GM12875 (cell line): ENCODE measurements around the gene ARMC2.
"Not testable (repeated sequence)": the region's sequence is repeated elsewhere in the genome, so short reads cannot be mapped to it uniquely, and the experiment has no call there.

Experiments
- H3K4me3 ChIP-seq: one replicate; pipeline ENCODE4 v1.5.1; 2011; ENCODE audit warnings: low read depth, low read length, control low read depth
- TF ChIP-seq, protein P1 (sequence below): IDR thresholded peaks from 2 replicates; pipeline ENCODE4 v1.5.1; 2011; ENCODE audit warnings: low read depth, mild to moderate bottlenecking, control low read depth, inconsistent platforms, low read length, moderate library complexity, borderline replicate concordance; ENCODE audit not compliant: insufficient read depth

ARMC2 gene

GRCh38 chr6:108969776-108970175, 121.6 kb downstream of the ARMC2 start:
- H3K4me3 ChIP-seq, result no peak overlapping the region
- TF ChIP-seq, protein P1, sequence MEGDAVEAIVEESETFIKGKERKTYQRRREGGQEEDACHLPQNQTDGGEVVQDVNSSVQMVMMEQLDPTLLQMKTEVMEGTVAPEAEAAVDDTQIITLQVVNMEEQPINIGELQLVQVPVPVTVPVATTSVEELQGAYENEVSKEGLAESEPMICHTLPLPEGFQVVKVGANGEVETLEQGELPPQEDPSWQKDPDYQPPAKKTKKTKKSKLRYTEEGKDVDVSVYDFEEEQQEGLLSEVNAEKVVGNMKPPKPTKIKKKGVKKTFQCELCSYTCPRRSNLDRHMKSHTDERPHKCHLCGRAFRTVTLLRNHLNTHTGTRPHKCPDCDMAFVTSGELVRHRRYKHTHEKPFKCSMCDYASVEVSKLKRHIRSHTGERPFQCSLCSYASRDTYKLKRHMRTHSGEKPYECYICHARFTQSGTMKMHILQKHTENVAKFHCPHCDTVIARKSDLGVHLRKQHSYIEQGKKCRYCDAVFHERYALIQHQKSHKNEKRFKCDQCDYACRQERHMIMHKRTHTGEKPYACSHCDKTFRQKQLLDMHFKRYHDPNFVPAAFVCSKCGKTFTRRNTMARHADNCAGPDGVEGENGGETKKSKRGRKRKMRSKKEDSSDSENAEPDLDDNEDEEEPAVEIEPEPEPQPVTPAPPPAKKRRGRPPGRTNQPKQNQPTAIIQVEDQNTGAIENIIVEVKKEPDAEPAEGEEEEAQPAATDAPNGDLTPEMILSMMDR, result no peak

- TF ChIP-seq, protein P1, result no peak
- no peak overlapping the region for H3K4me3 ChIP-seq
Measured at GRCh38 chr6:108974201-108974600, 126.0 kb downstream of the ARMC2 start.

DNA sequence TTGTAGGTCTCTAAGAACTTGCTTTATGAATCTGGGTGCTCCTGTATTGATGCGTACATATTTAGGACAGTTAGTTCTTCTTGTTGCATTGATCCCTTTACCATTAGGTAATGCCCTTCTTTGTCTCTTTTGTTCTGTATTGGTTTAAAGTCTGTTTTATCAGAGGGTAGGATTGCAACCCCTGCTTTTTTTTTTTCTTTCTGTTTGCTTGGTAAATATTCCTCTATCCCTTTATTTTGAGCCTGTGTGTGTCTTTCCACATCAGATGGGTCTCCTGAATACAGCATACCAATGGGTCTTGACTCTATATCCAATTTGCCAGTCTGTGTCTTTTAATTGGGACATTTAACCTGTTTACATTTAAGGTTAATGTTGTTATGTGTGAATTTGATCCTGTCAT, 130.4 kb downstream of the ARMC2 start:
- not testable (repeated sequence) for H3K4me3 ChIP-seq

GRCh38 chr6:108982154-108983113, 134.2 kb downstream of the ARMC2 start:
- TF ChIP-seq, protein P1, result no peak
- no peak overlapping the region for H3K4me3 ChIP-seq

DNA sequence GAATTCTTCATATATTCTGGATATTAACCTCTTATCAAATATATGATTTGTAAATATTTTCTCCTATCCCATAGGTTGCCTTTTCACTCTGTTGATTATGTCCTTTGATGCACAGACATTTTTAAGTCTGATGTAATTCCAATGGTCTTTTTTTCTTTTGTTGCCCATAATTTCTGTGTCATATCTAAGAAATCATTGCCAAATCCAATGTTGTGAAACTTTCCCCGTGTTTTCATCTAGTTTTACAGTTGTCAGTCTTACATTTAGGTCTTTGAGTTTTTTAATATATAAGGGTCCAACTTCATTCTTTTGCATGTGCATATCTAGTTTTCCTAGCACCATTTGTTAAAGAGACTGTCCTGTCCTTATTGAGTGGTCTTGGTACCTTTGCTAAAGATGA, 134.9 kb downstream of the ARMC2 start:
- TF ChIP-seq, protein P1, result no peak
- H3K4me3 ChIP-seq, result no peak overlapping the region

DNA sequence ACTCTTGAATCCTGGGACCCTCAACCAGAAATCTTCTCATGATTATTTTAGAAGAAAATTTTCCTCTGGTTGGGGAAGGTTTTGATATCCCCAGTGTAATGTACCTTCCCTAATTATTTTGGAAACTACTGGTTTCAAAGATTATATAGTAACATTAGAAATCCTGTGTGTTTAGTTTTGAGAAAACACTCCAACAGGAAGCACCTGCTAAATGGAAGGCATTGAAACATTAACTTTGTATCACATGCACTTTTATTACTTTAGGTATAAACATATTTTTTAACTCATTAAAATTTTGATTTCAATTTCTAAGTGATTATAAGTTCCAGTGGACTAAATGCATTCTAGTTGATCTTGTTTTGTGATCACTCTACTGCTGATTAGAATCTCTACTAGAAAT, 137.1 kb downstream of the ARMC2 start:
- H3K4me3 ChIP-seq, result no peak overlapping the region
- TF ChIP-seq, protein P1, result no peak

DNA sequence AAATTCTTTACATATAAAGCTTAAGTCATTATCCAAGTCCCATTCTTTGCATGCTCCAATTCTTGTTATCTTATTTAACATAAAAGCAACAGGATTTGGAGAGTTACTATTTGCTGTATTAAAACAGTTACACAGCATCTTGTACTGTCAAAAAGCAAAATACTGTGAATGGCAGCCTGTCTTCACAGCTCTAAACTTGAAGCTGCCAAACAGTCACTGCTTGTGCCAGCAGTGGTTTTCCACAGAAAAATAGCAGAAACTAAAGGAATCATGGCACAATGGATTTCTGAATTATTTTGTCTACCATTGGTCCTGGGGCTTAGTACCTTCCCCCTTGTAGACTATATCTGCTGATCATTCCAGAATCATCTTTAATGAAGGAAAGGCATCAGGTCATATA, 138.9 kb downstream of the ARMC2 start:
- TF ChIP-seq, protein P1, result no peak
- H3K4me3 ChIP-seq, result no peak overlapping the region

DNA sequence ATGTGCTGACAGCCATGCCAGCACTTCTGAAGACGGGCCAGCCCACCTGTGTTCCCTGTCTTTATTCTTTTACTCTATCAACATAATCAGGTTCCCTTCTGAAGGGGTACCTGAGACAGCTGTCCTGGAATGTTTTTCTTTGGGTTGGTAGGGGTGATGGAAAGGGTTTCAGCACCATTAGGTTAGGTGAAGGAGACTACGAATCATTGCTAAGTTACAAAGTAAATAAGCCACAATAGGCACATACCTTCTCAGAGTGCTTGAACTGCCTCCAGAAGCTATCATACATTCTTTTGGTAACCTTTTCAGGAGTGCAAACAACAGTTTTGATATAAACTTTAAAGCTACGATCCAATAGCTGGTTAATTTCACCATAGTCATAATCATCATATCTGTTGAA, 140.1 kb downstream of the ARMC2 start:
- TF ChIP-seq, protein P1, result no peak
- no peak overlapping the region for H3K4me3 ChIP-seq
